ENCODE results near the gene LDB2. TPM values are rescaled to one million over a fixed set of nuclear protein-coding genes. Genes with fewer than 3 reads are reported as not detected.

The LDB2 gene
- total RNA-seq, 1 donor = 18.8 TPM

DNA sequence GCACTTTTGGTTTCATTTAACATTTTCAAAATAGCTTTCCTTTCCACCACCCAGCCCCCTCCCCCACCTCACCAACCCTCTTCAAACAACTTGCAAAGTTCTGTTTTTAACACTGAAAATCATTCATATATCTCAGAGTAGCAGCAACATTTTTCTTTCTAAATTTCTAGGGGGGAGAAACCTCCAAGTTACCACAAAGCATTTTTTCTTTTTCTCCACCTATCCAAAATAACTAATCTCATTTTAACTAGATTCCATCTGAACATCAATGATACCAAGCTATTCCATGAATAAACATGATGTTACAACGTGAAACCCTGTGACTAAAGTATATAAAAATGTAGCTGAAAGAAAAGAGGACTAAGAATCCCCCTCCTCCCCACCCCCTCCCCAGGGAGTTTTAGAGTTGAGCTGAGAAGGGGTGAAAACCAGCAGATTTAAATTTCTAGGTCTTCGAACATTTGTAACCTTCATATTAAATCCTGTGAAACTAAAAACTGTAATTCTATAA lies 5.2 kb downstream of the LDB2 start:
- no peak for DNase-seq (ENCODE audit: insufficient read length, low spot score, missing footprints)
- peaks cover 86% of the 10 kb centered on the region for H3K79me2 ChIP-seq (ENCODE audit: insufficient read depth, low read length)
- peaks cover 4% of the 10 kb centered on the region for H3K36me3 ChIP-seq (ENCODE audit: insufficient read depth, low read length)
- H3K27me3 ChIP-seq (ENCODE audit: insufficient read depth, low read length) = no peaks in the 10 kb centered on the region
- peak overlapping the region; percentile 76 for H3K4me2 ChIP-seq (ENCODE audit: insufficient read depth, low read length)
- H3K9me3 ChIP-seq (ENCODE audit: low read depth, low read length) = no peaks in the 10 kb centered on the region
- H2AFZ ChIP-seq (ENCODE audit: low read length) = peak overlapping the region; percentile 61
- no peaks in the 10 kb centered on the region for H4K20me1 ChIP-seq (ENCODE audit: insufficient read depth, low read length)
- peak overlapping the region; percentile 61 for H3K4me3 ChIP-seq (ENCODE audit: insufficient read depth, low read length)
- H3K27ac ChIP-seq (ENCODE audit: low read depth, low read length) = peak overlapping the region; percentile 80
- TF ChIP-seq CTCF (IDR thresholded peaks at IDR 0.05; ENCODE audit: extremely low read depth, low read depth, low read length) = no peak
- H3K4me1 ChIP-seq (ENCODE audit: insufficient read depth, low read length) = peaks cover 40% of the 10 kb centered on the region

GRCh38 chr4:16890651-16891050 lies 7.8 kb downstream of the LDB2 start:
- TF ChIP-seq CTCF (IDR thresholded peaks at IDR 0.05; ENCODE audit: extremely low read depth, low read depth, low read length) = no peak
- Histone ChIP-seq H3K9me3 (ENCODE audit: low read depth, low read length) (no peaks in the 10 kb centered on the region), H2AFZ (ENCODE audit: low read length) (no peak overlapping the region), H3K27ac (ENCODE audit: low read depth, low read length) (no peak overlapping the region), H3K4me3 (ENCODE audit: insufficient read depth, low read length) (no peak overlapping the region), H3K4me1 (ENCODE audit: insufficient read depth, low read length) (peaks cover 29% of the 10 kb centered on the region), H3K27me3 (ENCODE audit: insufficient read depth, low read length) (no peaks in the 10 kb centered on the region), H3K79me2 (ENCODE audit: insufficient read depth, low read length) (peaks cover 72% of the 10 kb centered on the region), H3K36me3 (ENCODE audit: insufficient read depth, low read length) (peaks cover 10% of the 10 kb centered on the region), H4K20me1 (ENCODE audit: insufficient read depth, low read length) (no peaks in the 10 kb centered on the region), H3K4me2 (ENCODE audit: insufficient read depth, low read length) (no peak overlapping the region)
- DNase-seq (ENCODE audit: insufficient read length, low spot score, missing footprints) = no peak

- Histone ChIP-seq H3K4me2 (ENCODE audit: insufficient read depth, low read length) (no peak overlapping the region), H2AFZ (ENCODE audit: low read length) (no peak overlapping the region)
Observed at GRCh38 chr4:16889945-16890344, 8.5 kb downstream of the LDB2 start.

GRCh38 chr4:16887887-16888286 lies 10.6 kb downstream of the LDB2 start:
- H4K20me1 ChIP-seq (ENCODE audit: insufficient read depth, low read length) = no peaks in the 10 kb centered on the region
- no peak overlapping the region for H3K4me2 ChIP-seq (ENCODE audit: insufficient read depth, low read length)
- H3K27ac ChIP-seq (ENCODE audit: low read depth, low read length) = no peak overlapping the region
- H3K4me1 ChIP-seq (ENCODE audit: insufficient read depth, low read length) = peaks cover 6% of the 10 kb centered on the region
- H3K79me2 ChIP-seq (ENCODE audit: insufficient read depth, low read length) = peaks cover 54% of the 10 kb centered on the region
- no peak for DNase-seq (ENCODE audit: insufficient read length, low spot score, missing footprints)
- no peaks in the 10 kb centered on the region for H3K9me3 ChIP-seq (ENCODE audit: low read depth, low read length)
- H3K27me3 ChIP-seq (ENCODE audit: insufficient read depth, low read length) = no peaks in the 10 kb centered on the region
- no peak for TF ChIP-seq CTCF (IDR thresholded peaks at IDR 0.05; ENCODE audit: extremely low read depth, low read depth, low read length)
- no peak overlapping the region for H3K4me3 ChIP-seq (ENCODE audit: insufficient read depth, low read length)
- peaks cover 20% of the 10 kb centered on the region for H3K36me3 ChIP-seq (ENCODE audit: insufficient read depth, low read length)
- H2AFZ ChIP-seq (ENCODE audit: low read length) = no peak overlapping the region

More at GRCh38 chr4:16889945-16890344, 8.5 kb downstream of the LDB2 start:
- Histone ChIP-seq H3K36me3 (ENCODE audit: insufficient read depth, low read length) (peaks cover 10% of the 10 kb centered on the region), H3K9me3 (ENCODE audit: low read depth, low read length) (no peaks in the 10 kb centered on the region), H4K20me1 (ENCODE audit: insufficient read depth, low read length) (no peaks in the 10 kb centered on the region), H3K27me3 (ENCODE audit: insufficient read depth, low read length) (no peaks in the 10 kb centered on the region), H3K27ac (ENCODE audit: low read depth, low read length) (no peak overlapping the region), H3K79me2 (ENCODE audit: insufficient read depth, low read length) (peaks cover 68% of the 10 kb centered on the region), H3K4me3 (ENCODE audit: insufficient read depth, low read length) (no peak overlapping the region), H3K4me1 (ENCODE audit: insufficient read depth, low read length) (peaks cover 22% of the 10 kb centered on the region)
- no peak for DNase-seq (ENCODE audit: insufficient read length, low spot score, missing footprints)
- no peak for TF ChIP-seq CTCF (IDR thresholded peaks at IDR 0.05; ENCODE audit: extremely low read depth, low read depth, low read length)

Data from osteoblast (primary cell).